ENCODE data around the gene RAI1.
"Not testable (repeated sequence)": the region's sequence is repeated elsewhere in the genome, so short reads cannot be mapped to it uniquely, and the experiment has no call there.

RAI1 gene

GRCh38 chr17:17666111-17666714 is 15.0 kb upstream of the RAI1 start:
- DNase-seq = no peak

GRCh38 chr17:17667231-17667630 is 14.0 kb upstream of the RAI1 start:
- no peak for DNase-seq

- no peak for DNase-seq
Observed at GRCh38 chr17:17667947-17668346, 13.3 kb upstream of the RAI1 start.

- DNase-seq = no peak
Observed at GRCh38 chr17:17668358-17668757, 12.9 kb upstream of the RAI1 start.

GRCh38 chr17:17668775-17669579 is 12.3 kb upstream of the RAI1 start:
- no peak for DNase-seq

GRCh38 chr17:17669580-17670235 is 11.6 kb upstream of the RAI1 start:
- DNase-seq = no peak

GRCh38 chr17:17670701-17671305 is 10.5 kb upstream of the RAI1 start:
- no peak for DNase-seq

GRCh38 chr17:17671369-17672129 is 9.7 kb upstream of the RAI1 start:
- DNase-seq = no peak

GRCh38 chr17:17672453-17673368 is 8.5 kb upstream of the RAI1 start:
- DNase-seq = no peak

GRCh38 chr17:17675416-17675815 is 5.8 kb upstream of the RAI1 start:
- no peak for DNase-seq

GRCh38 chr17:17675925-17676534 is 5.2 kb upstream of the RAI1 start:
- peak; percentile 57 for DNase-seq

- no peak for DNase-seq
Observed at GRCh38 chr17:17676752-17677151, 4.5 kb upstream of the RAI1 start.

- DNase-seq = no peak
Observed at GRCh38 chr17:17677299-17678040, 3.8 kb upstream of the RAI1 start.

- not testable (repeated sequence) for DNase-seq
Observed at GRCh38 chr17:17678063-17678699, 3.1 kb upstream of the RAI1 start.

- DNase-seq = no peak
Observed at GRCh38 chr17:17679243-17679642, 2.0 kb upstream of the RAI1 start.

GRCh38 chr17:17679748-17680147 is 1.5 kb upstream of the RAI1 start:
- DNase-seq = no peak

- DNase-seq = no peak
Observed at GRCh38 chr17:17680477-17681186, 626 bp upstream of the RAI1 start.

GRCh38 chr17:17681744-17682292 is 560 bp downstream of the RAI1 start:
- DNase-seq = peak; percentile 38

GRCh38 chr17:17682293-17682736 is 1.1 kb downstream of the RAI1 start:
- peak; percentile 59 for DNase-seq
